Measurements from ENCODE around the gene WBP1L.

- TF ChIP-seq RFXAP (CRISPR knock-in tag; IDR thresholded peaks at IDR 0.05; ENCODE audit: borderline replicate concordance) (no peak), FOXJ3 (CRISPR knock-in tag; IDR thresholded peaks at IDR 0.05; ENCODE audit: borderline replicate concordance) (no peak), THAP8 (CRISPR knock-in tag; IDR thresholded peaks at IDR 0.05; ENCODE audit: borderline replicate concordance) (no peak), MAZ (IDR thresholded peaks at IDR 0.05; ENCODE audit: borderline replicate concordance, low read depth, low read length) (no peak), MAZ (CRISPR knock-in tag; IDR thresholded peaks at IDR 0.05; ENCODE audit: low read depth) (no peak), E2F5 (CRISPR knock-in tag; conservative IDR thresholded peaks at IDR 0.05) (no peak), CHCHD3 (CRISPR knock-in tag; IDR thresholded peaks at IDR 0.05) (no peak), ZNF12 (CRISPR knock-in tag; IDR thresholded peaks at IDR 0.05) (no peak), CEBPZ (IDR thresholded peaks at IDR 0.05; ENCODE audit: low read length) (no peak), CTCF (CRISPR knock-in tag; IDR thresholded peaks at IDR 0.05) (no peak), DMAP1 (CRISPR knock-in tag; IDR thresholded peaks at IDR 0.05) (no peak), MLLT10 (CRISPR knock-in tag; IDR thresholded peaks at IDR 0.05) (no peak), ZNF766 (CRISPR knock-in tag; IDR thresholded peaks at IDR 0.05; ENCODE audit: borderline replicate concordance) (no peak), MZF1 (CRISPR knock-in tag; IDR thresholded peaks at IDR 0.05; ENCODE audit: borderline replicate concordance) (no peak), SETDB1 (CRISPR knock-in tag; IDR thresholded peaks at IDR 0.05; ENCODE audit: borderline replicate concordance) (no peak)
These were observed 39.8 kb downstream of the WBP1L start for GRCh38 chr10:102783568-102783967.
